Suprapubic skin (tissue), 4 donors: Measurements from ENCODE around the gene TBXAS1. TPM values are rescaled to one million over a fixed set of nuclear protein-coding genes. Genes with fewer than 3 reads are reported as not detected.

Source experiments
- DNase-seq, 2 donors: peaks; one replicate each; pipeline ENCODE4 v3.0.0-alpha.2; 2019; ENCODE audit warnings: low spot score in 2 of 2
- H3K27ac ChIP-seq: fragments of 200-600 bp; sonication (generic); one replicate; pipeline ENCODE4 v1.5.1; 2019
- H3K27me3 ChIP-seq: fragments of 200-600 bp; sonication (generic); one replicate; pipeline ENCODE4 v1.5.1; 2019
- H3K36me3 ChIP-seq: fragments of 200-600 bp; sonication (generic); one replicate; pipeline ENCODE4 v1.5.1; 2019
- H3K4me1 ChIP-seq: fragments of 200-600 bp; sonication (generic); one replicate; pipeline ENCODE4 v1.5.1; 2019
- H3K4me3 ChIP-seq: fragments of 200-600 bp; sonication (generic); one replicate; pipeline ENCODE4 v1.5.1; 2019; ENCODE audit warnings: mild to moderate bottlenecking
- H3K9me3 ChIP-seq: fragments of 200-600 bp; sonication (generic); one replicate; pipeline ENCODE4 v1.5.1; 2019
- EP300 ChIP-seq: sonication (generic); formaldehyde crosslinking; IDR thresholded peaks from one replicate; pipeline ENCODE4 v1.6.1; 2017; ENCODE audit warnings: antibody characterized with exemption
- POLR2A ChIP-seq, 2 donors: fragments of 450-650 bp; IDR thresholded peaks; one replicate each; pipeline ENCODE4 v1.6.1; 2017; ENCODE audit warnings: antibody characterized with exemption in 2 of 2, mild to moderate bottlenecking in 2 of 2, moderate library complexity in 2 of 2
- POLR2AphosphoS5 ChIP-seq, 3 donors: sonication (generic); formaldehyde crosslinking; IDR thresholded peaks; one replicate each; pipeline ENCODE4 v1.6.1; 2017; ENCODE audit warnings: antibody characterized with exemption in 3 of 3
- WGBS: methylation state at CpG from one replicate; pipeline ENCODE4 v1.1.5; 2018; 5-methylcytosine and 5-hydroxymethylcytosine counted together
- total RNA-seq, 4 donors: library from RNA; depleted of rRNA; stranded (reverse); fragments of >200 nt; gene quantifications; one replicate each; pipeline ENCODE4 v1.1.0, GENCODE V29; 2016
- TF ChIP-seq, protein P1 (sequence below), 2 donors: fragments of 200-600 bp in 1 of 2; fragments of 450-650 bp in 1 of 2; sonication (generic) in 1 of 2; IDR thresholded peaks; one replicate each; pipeline ENCODE4 v1.5.1; 2016 to 2019; ENCODE audit warnings: antibody characterized with exemption in 2 of 2, mild to moderate bottlenecking in 1 of 2, moderate library complexity in 1 of 2

TBXAS1 gene
- total RNA-seq, 4 donors from 2014 or later: 1.4 to 2.4 (median 2.1) TPM

DNA sequence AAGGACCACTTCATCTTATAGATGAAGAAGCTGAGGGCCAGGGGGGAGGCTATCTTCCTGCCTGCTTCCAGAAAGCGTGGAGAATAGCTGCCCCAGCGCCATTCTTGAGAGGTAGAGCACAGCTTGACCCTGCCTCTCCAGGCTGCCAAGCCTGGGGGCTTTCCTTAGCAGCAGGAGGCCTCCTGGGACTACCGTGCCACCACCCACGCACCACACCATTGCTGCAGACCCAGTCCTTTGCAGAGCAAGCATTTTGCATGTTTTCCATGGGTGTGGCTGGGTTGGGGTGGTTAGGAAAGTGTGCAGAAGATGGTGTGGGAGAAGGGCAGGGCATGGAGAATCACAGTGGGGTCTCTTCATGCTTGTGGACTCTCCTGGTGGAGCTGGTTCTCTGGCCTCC lies 64.9 kb downstream of the TBXAS1 start:
- no peak for DNase-seq
- H3K9me3 ChIP-seq: no peaks in the 10 kb centered on the region
- H3K36me3 ChIP-seq: no peaks in the 10 kb centered on the region
- 71% methylated on average over 4 of the region's 4 CpGs for WGBS
- TF ChIP-seq POLR2AphosphoS5 (IDR thresholded peaks at IDR 0.05) (no peak), EP300 (no peak), POLR2A (IDR thresholded peaks at IDR 0.05) (no peak)
- TF ChIP-seq, protein P1, sequence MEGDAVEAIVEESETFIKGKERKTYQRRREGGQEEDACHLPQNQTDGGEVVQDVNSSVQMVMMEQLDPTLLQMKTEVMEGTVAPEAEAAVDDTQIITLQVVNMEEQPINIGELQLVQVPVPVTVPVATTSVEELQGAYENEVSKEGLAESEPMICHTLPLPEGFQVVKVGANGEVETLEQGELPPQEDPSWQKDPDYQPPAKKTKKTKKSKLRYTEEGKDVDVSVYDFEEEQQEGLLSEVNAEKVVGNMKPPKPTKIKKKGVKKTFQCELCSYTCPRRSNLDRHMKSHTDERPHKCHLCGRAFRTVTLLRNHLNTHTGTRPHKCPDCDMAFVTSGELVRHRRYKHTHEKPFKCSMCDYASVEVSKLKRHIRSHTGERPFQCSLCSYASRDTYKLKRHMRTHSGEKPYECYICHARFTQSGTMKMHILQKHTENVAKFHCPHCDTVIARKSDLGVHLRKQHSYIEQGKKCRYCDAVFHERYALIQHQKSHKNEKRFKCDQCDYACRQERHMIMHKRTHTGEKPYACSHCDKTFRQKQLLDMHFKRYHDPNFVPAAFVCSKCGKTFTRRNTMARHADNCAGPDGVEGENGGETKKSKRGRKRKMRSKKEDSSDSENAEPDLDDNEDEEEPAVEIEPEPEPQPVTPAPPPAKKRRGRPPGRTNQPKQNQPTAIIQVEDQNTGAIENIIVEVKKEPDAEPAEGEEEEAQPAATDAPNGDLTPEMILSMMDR (IDR thresholded peaks at IDR 0.05): no peak
- no peak overlapping the region for H3K27ac ChIP-seq
- H3K4me3 ChIP-seq: no peak overlapping the region
- H3K4me1 ChIP-seq: no peaks in the 10 kb centered on the region
- H3K27me3 ChIP-seq: peaks cover 3% of the 10 kb centered on the region

DNA sequence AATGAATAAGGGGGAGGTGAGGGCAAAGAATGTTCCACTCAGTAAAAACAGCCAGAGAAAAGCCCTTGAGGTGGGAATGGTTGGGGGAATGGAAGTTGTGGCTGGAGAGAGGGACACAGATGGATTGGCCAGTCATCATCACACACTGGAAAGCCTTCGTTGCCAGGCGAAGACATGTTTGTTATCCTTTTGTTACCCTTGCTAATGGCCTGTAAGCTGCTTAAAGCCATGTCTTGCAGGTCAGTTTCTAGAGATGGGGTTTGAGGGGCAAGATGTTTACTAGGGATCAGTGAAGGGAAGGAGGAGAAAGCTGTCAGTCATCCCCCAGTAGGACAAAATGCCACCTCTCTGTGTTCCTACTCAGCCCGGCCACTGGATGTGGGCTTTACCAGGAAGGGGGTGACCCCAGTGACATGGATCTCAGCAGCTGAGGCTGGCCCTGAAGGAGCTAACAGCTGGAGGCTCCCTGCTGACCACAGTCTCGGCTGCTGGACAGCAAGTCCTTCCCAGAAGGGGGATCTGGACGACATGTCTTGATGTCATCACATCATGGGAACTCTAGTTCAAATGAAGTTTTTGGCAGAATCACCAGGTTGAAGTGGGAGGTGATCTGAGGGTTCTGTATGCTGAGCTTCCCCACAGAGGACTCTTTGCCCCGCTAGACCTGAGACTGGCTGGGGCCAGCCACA lies 66.2 kb downstream of the TBXAS1 start:
- Histone ChIP-seq H3K4me3 (no peak overlapping the region), H3K9me3 (no peaks in the 10 kb centered on the region), H3K36me3 (no peaks in the 10 kb centered on the region), H3K27me3 (peaks cover 3% of the 10 kb centered on the region), H3K4me1 (no peaks in the 10 kb centered on the region), H3K27ac (no peak overlapping the region)
- 84% methylated on average over 6 of the region's 6 CpGs for WGBS
- DNase-seq: no peak
- no peak for TF ChIP-seq POLR2A (IDR thresholded peaks at IDR 0.05)
- no peak for TF ChIP-seq EP300
- TF ChIP-seq POLR2AphosphoS5 (IDR thresholded peaks at IDR 0.05): no peak
- TF ChIP-seq, protein P1 (IDR thresholded peaks at IDR 0.05): no peak

GRCh38 chr7:139896288-139896687 lies 67.2 kb downstream of the TBXAS1 start:
- DNase-seq: no peak
- H3K4me3 ChIP-seq: no peak overlapping the region
- WGBS: 85% methylated on average over 3 of the region's 3 CpGs
- TF ChIP-seq EP300 (no peak), POLR2AphosphoS5 (IDR thresholded peaks at IDR 0.05) (no peak), POLR2A (IDR thresholded peaks at IDR 0.05) (no peak)
- TF ChIP-seq, protein P1 (IDR thresholded peaks at IDR 0.05): no peak
- no peaks in the 10 kb centered on the region for H3K36me3 ChIP-seq
- peaks cover 3% of the 10 kb centered on the region for H3K27me3 ChIP-seq
- H3K27ac ChIP-seq: no peak overlapping the region
- H3K4me1 ChIP-seq: no peaks in the 10 kb centered on the region
- no peaks in the 10 kb centered on the region for H3K9me3 ChIP-seq

- DNase-seq: no peak
- no peak for TF ChIP-seq POLR2A (IDR thresholded peaks at IDR 0.05)
- Histone ChIP-seq H3K9me3 (no peaks in the 10 kb centered on the region), H3K27ac (no peak overlapping the region), H3K4me1 (no peaks in the 10 kb centered on the region), H3K27me3 (peaks cover 3% of the 10 kb centered on the region), H3K4me3 (no peak overlapping the region), H3K36me3 (no peaks in the 10 kb centered on the region)
- 61% methylated on average over 6 of the region's 6 CpGs for WGBS
Observed at GRCh38 chr7:139896831-139897230, 67.8 kb downstream of the TBXAS1 start.

- no peaks in the 10 kb centered on the region for H3K36me3 ChIP-seq
- H3K4me1 ChIP-seq: no peaks in the 10 kb centered on the region
- H3K9me3 ChIP-seq: no peaks in the 10 kb centered on the region
- H3K4me3 ChIP-seq: no peak overlapping the region
- WGBS: 69% methylated on average over 5 of the region's 5 CpGs
- TF ChIP-seq POLR2A (IDR thresholded peaks at IDR 0.05): no peak
- no peak for TF ChIP-seq POLR2AphosphoS5 (IDR thresholded peaks at IDR 0.05)
- TF ChIP-seq, protein P1 (IDR thresholded peaks at IDR 0.05): no peak
- TF ChIP-seq EP300: no peak
- no peak for DNase-seq
- H3K27me3 ChIP-seq: peaks cover 3% of the 10 kb centered on the region
- H3K27ac ChIP-seq: no peak overlapping the region
Observed at GRCh38 chr7:139897422-139898090, 68.5 kb downstream of the TBXAS1 start.
